Colonic mucosa (tissue), 4 donors: Measurements from ENCODE around the gene IL1R2. TPM values are rescaled to one million over a fixed set of nuclear protein-coding genes. Genes with fewer than 3 reads are reported as not detected.

Source experiments
- DNase-seq: peaks from one replicate; pipeline ENCODE4 v3.0.0-alpha.2; 2020
- H3K27ac ChIP-seq: fragments of 200-600 bp; one replicate; pipeline ENCODE4 v1.8.0; 2021
- H3K27me3 ChIP-seq: fragments of 200-600 bp; one replicate; pipeline ENCODE4 v1.8.0; 2021
- H3K36me3 ChIP-seq: fragments of 200-600 bp; one replicate; pipeline ENCODE4 v1.8.0; 2021
- H3K4me1 ChIP-seq: fragments of 200-600 bp; one replicate; pipeline ENCODE4 v1.8.0; 2021; ENCODE audit warnings: mild to moderate bottlenecking
- H3K4me3 ChIP-seq: fragments of 200-600 bp; one replicate; pipeline ENCODE4 v1.8.0; 2021
- H3K9ac ChIP-seq, 2 donors: one replicate each; pipeline ENCODE4 v1.7.0; 2013; ENCODE audit warnings: control low read depth in 2 of 2, low read depth in 2 of 2, low read length in 2 of 2
- H3K9me3 ChIP-seq: fragments of 200-600 bp; one replicate; pipeline ENCODE4 v1.8.0; 2021
- CTCF ChIP-seq: fragments of 200-600 bp; IDR thresholded peaks from one replicate; pipeline ENCODE4 v1.8.0; 2022; ENCODE audit warnings: antibody characterized with exemption, mild to moderate bottlenecking
- intact Hi-C: fragments of 100-400 bp; cut with DNase I; formaldehyde crosslinking; loops from one replicate; pipeline ENCODE4 v1.14.1; 2022
- total RNA-seq, 2 donors: library from RNA; stranded (reverse); fragmentation: NEBNext Ultra II Directional in 1 of 2; extraction: Animal tissue kit (Norgen Biotek cat#: 25700) in 1 of 2; gene quantifications; one replicate each; pipeline ENCODE4 v1.2.1, GENCODE V29; 2021
- donor health status: healthy.
- donor health status: DM: no; HTN: no; CAD: no.
- donor health status: DM: no; HTN: no; CAD: no.

Gene IL1R2
- total RNA-seq, 2 donors from 2014 or later = 50.1 to 152 TPM

GRCh38 chr2:102046135-102046986 lies 54.6 kb downstream of the IL1R2 start:
- no peak overlapping the region for H3K9ac ChIP-seq
- peak overlapping the region; percentile 57 for H3K27ac ChIP-seq
- DNase-seq = no peak
- no peak overlapping the region for H3K4me3 ChIP-seq
- no peaks in the 10 kb centered on the region for H3K36me3 ChIP-seq
- H3K27me3 ChIP-seq = no peaks in the 10 kb centered on the region
- intact Hi-C loops = no loop called here
- TF ChIP-seq CTCF = no peak
- H3K4me1 ChIP-seq = no peaks in the 10 kb centered on the region
- H3K9me3 ChIP-seq = no peaks in the 10 kb centered on the region

- Histone ChIP-seq H3K9me3 (no peaks in the 10 kb centered on the region), H3K27ac (no peak overlapping the region), H3K4me3 (no peak overlapping the region), H3K9ac (peak overlapping the region in 1 of 2 donors; percentile 7), H3K36me3 (no peaks in the 10 kb centered on the region), H3K4me1 (no peaks in the 10 kb centered on the region), H3K27me3 (no peaks in the 10 kb centered on the region)
- TF ChIP-seq CTCF = no peak
- intact Hi-C loops = no loop called here
- DNase-seq = no peak
These were observed 56.7 kb downstream of the IL1R2 start for GRCh38 chr2:102048465-102048864.

GRCh38 chr2:102049756-102050443 lies 58.1 kb downstream of the IL1R2 start:
- no peaks in the 10 kb centered on the region for H3K27me3 ChIP-seq
- no peaks in the 10 kb centered on the region for H3K4me1 ChIP-seq
- peak overlapping the region; percentile 69 for H3K27ac ChIP-seq
- H3K36me3 ChIP-seq = no peaks in the 10 kb centered on the region
- H3K9me3 ChIP-seq = no peaks in the 10 kb centered on the region
- H3K4me3 ChIP-seq = no peak overlapping the region
- no peak overlapping the region for H3K9ac ChIP-seq
- DNase-seq = peak; percentile 58
- intact Hi-C loops = no loop called here
- TF ChIP-seq CTCF = no peak

- no peak for TF ChIP-seq CTCF
- DNase-seq = peak; percentile 72
- H3K4me3 ChIP-seq = no peak overlapping the region
- no peak overlapping the region for H3K9ac ChIP-seq
- intact Hi-C loops = no loop called here
- no peaks in the 10 kb centered on the region for H3K4me1 ChIP-seq
- H3K36me3 ChIP-seq = no peaks in the 10 kb centered on the region
- peak overlapping the region; percentile 69 for H3K27ac ChIP-seq
- no peaks in the 10 kb centered on the region for H3K27me3 ChIP-seq
- no peaks in the 10 kb centered on the region for H3K9me3 ChIP-seq
These were observed 59.2 kb downstream of the IL1R2 start for GRCh38 chr2:102050854-102051391.

GRCh38 chr2:102051692-102052277 lies 60.0 kb downstream of the IL1R2 start:
- intact Hi-C loops = no loop called here
- Histone ChIP-seq H3K9me3 (no peaks in the 10 kb centered on the region), H3K4me3 (no peak overlapping the region), H3K27ac (peak overlapping the region; percentile 69), H3K9ac (no peak overlapping the region), H3K36me3 (no peaks in the 10 kb centered on the region), H3K4me1 (no peaks in the 10 kb centered on the region), H3K27me3 (no peaks in the 10 kb centered on the region)
- no peak for TF ChIP-seq CTCF
- no peak for DNase-seq
